Lower leg skin (tissue), 3 donors: ENCODE data around the gene S100A2.

ENCODE experiments used
- CTCF ChIP-seq, 3 donors: fragments of 450-650 bp; IDR thresholded peaks; one replicate each; pipeline ENCODE4 v1.5.1; 2016; ENCODE audit warnings: antibody characterized with exemption in 3 of 3, mild to moderate bottlenecking in 3 of 3, moderate library complexity in 2 of 3
- POLR2A ChIP-seq, 2 donors: fragments of 450-650 bp; IDR thresholded peaks; one replicate each; pipeline ENCODE4 v1.6.1; 2016 to 2017; ENCODE audit warnings: antibody characterized with exemption in 2 of 2, mild to moderate bottlenecking in 1 of 2, moderate library complexity in 1 of 2

GRCh38 chr1:153549741-153550397 lies 15.8 kb downstream of the S100A2 start:
- no peak for TF ChIP-seq CTCF (IDR thresholded peaks at IDR 0.05)
- no peak for TF ChIP-seq POLR2A (IDR thresholded peaks at IDR 0.05)
